H1 (cell line): ENCODE data around the gene IRF2BP1. TPM values are rescaled to one million over a fixed set of nuclear protein-coding genes. Genes with fewer than 3 reads are reported as not detected.

Experiments
- CTCF ChIA-PET: fragments of 300-600 bp; sonication (Branson Sonifier 250); formaldehyde crosslinking; loops from one replicate; lab custom pipeline; 2021; ENCODE audit not compliant: partially characterized antibody; lab: Charles Lee
- POLR2A ChIA-PET: fragments of 300-600 bp; sonication (Branson Sonifier 250); formaldehyde crosslinking; loops from one replicate; lab custom pipeline; 2021; ENCODE audit warnings: inconsistent platforms; ENCODE audit not compliant: partially characterized antibody; lab: Charles Lee
- DNase-seq, 2 experiments: peaks; one replicate each; pipeline versions ENCODE4 v3.0.0 to v3.0.0-alpha.2; 2010 to 2022; ENCODE audit warnings: low spot score in 2 of 2, low read depth in 1 of 2, mixed read lengths in 1 of 2
- FAIRE-seq: peaks from 2 replicates; lab custom pipeline; 2011; peaks lifted over from hg19 to GRCh38; lab: Jason Lieb, UNC
- H2AFZ ChIP-seq: 2 replicates; pipeline ENCODE4 v1.8.1; 2012; ENCODE audit warnings: low read length, inconsistent platforms
- H2AK5ac ChIP-seq: 2 replicates; pipeline ENCODE4 v1.6.1; 2013; ENCODE audit warnings: low read depth, low read length
- H2BK120ac ChIP-seq: replicated peaks from 2 replicates; pipeline ENCODE3; 2013; ENCODE audit warnings: low read depth, low read length, inconsistent platforms
- H2BK12ac ChIP-seq: 2 replicates; pipeline ENCODE4 v1.6.1; 2013; ENCODE audit warnings: low read depth, low read length
- H2BK15ac ChIP-seq: 2 replicates; pipeline ENCODE4 v1.6.1; 2013; ENCODE audit warnings: low read length
- H2BK20ac ChIP-seq: 2 replicates; pipeline ENCODE4 v1.6.1; 2013; ENCODE audit warnings: low read length
- H2BK5ac ChIP-seq: 2 replicates; pipeline ENCODE4 v1.6.1; 2013; ENCODE audit warnings: low read depth, low read length
- H3K14ac ChIP-seq: 2 replicates; pipeline ENCODE4 v1.6.1; 2013; ENCODE audit warnings: inconsistent platforms; ENCODE audit not compliant: insufficient read length
- H3K18ac ChIP-seq: 2 replicates; pipeline ENCODE4 v1.6.1; 2013; ENCODE audit warnings: low read length; ENCODE audit errors: extremely low read depth
- H3K23ac ChIP-seq: 2 replicates; pipeline ENCODE4 v1.6.1; 2013; ENCODE audit warnings: inconsistent platforms; ENCODE audit not compliant: insufficient read length
- H3K23me2 ChIP-seq: 2 replicates; pipeline ENCODE4 v1.6.1; 2013; ENCODE audit warnings: low read depth, low read length
- H3K27ac ChIP-seq: 2 replicates; pipeline ENCODE4 v1.6.1; 2011; ENCODE audit warnings: low read depth, low read length, inconsistent platforms
- H3K27me3 ChIP-seq, 4 experiments: replicated peaks in 1 of 4; 1 replicate in 1 of 4; 2 replicates in 3 of 4; pipeline versions ENCODE4 v1.6.1 to v1.8.1; 2011 to 2013; ENCODE audit warnings: low read length in 3 of 4, mild to moderate bottlenecking in 3 of 4, inconsistent platforms in 2 of 4, mixed read lengths in 2 of 4, moderate library complexity in 1 of 4; ENCODE audit not compliant: control insufficient read depth in 3 of 4, insufficient read depth in 3 of 4; ENCODE audit errors: extremely low read depth in 1 of 4
- H3K36me3 ChIP-seq, 4 experiments: 2 replicates each; pipeline versions ENCODE4 v1.6.1 to v1.8.1; 2011 to 2013; ENCODE audit warnings: mild to moderate bottlenecking in 4 of 4, low read length in 3 of 4, moderate library complexity in 2 of 4, control low read depth in 1 of 4, inconsistent platforms in 1 of 4; ENCODE audit not compliant: insufficient read depth in 4 of 4, control insufficient read depth in 2 of 4
- H3K4ac ChIP-seq: replicated peaks from 2 replicates; pipeline ENCODE3; 2013; ENCODE audit warnings: low read length, low read depth, mixed read lengths, inconsistent platforms; ENCODE audit not compliant: insufficient read length
- H3K4me1 ChIP-seq, 4 experiments: replicated peaks in 1 of 4; 1 replicate in 1 of 4; 2 replicates in 3 of 4; pipeline versions ENCODE4 v1.6.1 to v1.8.1; 2011 to 2013; ENCODE audit warnings: low read length in 3 of 4, inconsistent platforms in 2 of 4, mixed read lengths in 1 of 4; ENCODE audit not compliant: insufficient read depth in 4 of 4, control insufficient read depth in 3 of 4
- H3K4me2 ChIP-seq, 2 experiments: 2 replicates each; pipeline versions ENCODE4 v1.6.1 to v1.8.1; 2011 to 2013; ENCODE audit warnings: low read depth in 2 of 2, low read length in 2 of 2, control low read depth in 1 of 2, inconsistent platforms in 1 of 2, mild to moderate bottlenecking in 1 of 2; ENCODE audit not compliant: insufficient read depth in 1 of 2
- H3K4me3 ChIP-seq, 4 experiments: fragments of 200-600, 300-600 bp in 1 of 4; sonication (generic), shearing (Covaris generic), sonication (Bioruptor Twin) in 1 of 4; 2 replicates each; pipeline versions ENCODE4 v1.5.1 to v1.8.1; 2011 to 2016; ENCODE audit warnings: low read length in 4 of 4, low read depth in 3 of 4, control low read depth in 2 of 4, inconsistent platforms in 2 of 4, mild to moderate bottlenecking in 2 of 4, mixed read lengths in 1 of 4, moderate library complexity in 1 of 4; ENCODE audit not compliant: insufficient read depth in 2 of 4; ENCODE audit errors: extremely low read depth in 1 of 4
- H3K56ac ChIP-seq: replicated peaks from 2 replicates; pipeline ENCODE3; 2013; ENCODE audit warnings: low read depth, mild to moderate bottlenecking, mixed read lengths, low read length, inconsistent platforms; ENCODE audit not compliant: insufficient read length
- H3K79me1 ChIP-seq: 2 replicates; pipeline ENCODE4 v1.6.1; 2013; ENCODE audit warnings: low read depth, low read length, control low read depth
- H3K79me2 ChIP-seq, 2 experiments: 2 replicates each; pipeline versions ENCODE4 v1.6.1 to v1.8.1; 2012 to 2013; ENCODE audit warnings: low read length in 2 of 2, mild to moderate bottlenecking in 2 of 2, inconsistent platforms in 1 of 2; ENCODE audit not compliant: insufficient read depth in 2 of 2, control insufficient read depth in 1 of 2
- H3K9ac ChIP-seq, 4 experiments: replicated peaks in 1 of 4; 1 replicate in 1 of 4; 2 replicates in 3 of 4; pipeline versions ENCODE4 v1.6.1 to v1.8.1; 2011 to 2013; ENCODE audit warnings: low read depth in 3 of 4, low read length in 3 of 4, control low read depth in 2 of 4, mild to moderate bottlenecking in 2 of 4, moderate library complexity in 2 of 4, inconsistent platforms in 1 of 4; ENCODE audit errors: extremely low read depth in 1 of 4
- H3K9me3 ChIP-seq, 2 experiments: 2 replicates each; pipeline versions ENCODE4 v1.6.1 to v1.8.1; 2012 to 2013; ENCODE audit warnings: mild to moderate bottlenecking in 2 of 2, moderate library complexity in 2 of 2, control low read depth in 1 of 2, inconsistent platforms in 1 of 2, low read depth in 1 of 2, low read length in 1 of 2, mixed read lengths in 1 of 2; ENCODE audit not compliant: insufficient read depth in 2 of 2
- H4K20me1 ChIP-seq, 2 experiments: replicated peaks in 1 of 2; 2 replicates each; pipeline versions ENCODE3 to v1.8.1; 2011 to 2013; ENCODE audit warnings: inconsistent platforms in 2 of 2, low read length in 2 of 2, mild to moderate bottlenecking in 1 of 2; ENCODE audit not compliant: insufficient read depth in 2 of 2, control insufficient read depth in 1 of 2
- H4K5ac ChIP-seq: 2 replicates; pipeline ENCODE4 v1.6.1; 2013; ENCODE audit warnings: low read length, low read depth, mixed read lengths, inconsistent platforms; ENCODE audit not compliant: insufficient read length
- H4K8ac ChIP-seq: 2 replicates; pipeline ENCODE4 v1.8.0; 2013; ENCODE audit warnings: mild to moderate bottlenecking, moderate library complexity, low read length, inconsistent platforms; ENCODE audit not compliant: insufficient read depth; ENCODE audit errors: extremely low read depth
- H4K91ac ChIP-seq: replicated peaks from 2 replicates; pipeline ENCODE3; 2013; ENCODE audit warnings: low read length, mixed read lengths, inconsistent platforms; ENCODE audit not compliant: insufficient read length
- CEBPB ChIP-seq: IDR thresholded peaks from 2 replicates; pipeline ENCODE4 v1.6.1; 2012; ENCODE audit warnings: low read depth, low read length
- SIN3A ChIP-seq, 2 experiments: IDR thresholded peaks in 1 of 2; conservative IDR thresholded peaks in 1 of 2; 2 replicates each; pipeline ENCODE4 v1.6.1; 2011 to 2012; ENCODE audit warnings: low read length in 2 of 2, improper control_type of control experiment in 1 of 2, low read depth in 1 of 2, mild to moderate bottlenecking in 1 of 2
- WGBS, 2 experiments: shearing (Covaris generic) in 1 of 2; methylation state at CpG; one replicate each; pipeline versions ENCODE4 v1.1.6 to v1.1.7; 2013 to 2015; ENCODE audit warnings: low lambda C conversion rate in 2 of 2, mixed read lengths in 2 of 2, inconsistent platforms in 1 of 2, low coverage in 1 of 2, missing lambda C conversion rate in 1 of 2; ENCODE audit not compliant: insufficient replicate concordance in 2 of 2, insufficient coverage in 1 of 2, insufficient read length in 1 of 2; ENCODE audit errors: extremely low coverage in 1 of 2, missing lambda C conversion rate in 1 of 2; 5-methylcytosine and 5-hydroxymethylcytosine counted together
- polyA plus RNA-seq, 7 experiments: library from polyadenylated mRNA; depleted of rRNA in 3 of 7; stranded (reverse) in 5 of 7; unstranded in 2 of 7; fragments of >200 nt in 5 of 7; fragments of 200-250 nt in 2 of 7; gene quantifications; 1 replicate in 5 of 7; 2 replicates in 1 of 7; 4 replicates in 1 of 7; pipeline versions ENCODE4 v1.2.1 to v1.2.3, GENCODE V29; 2011 to 2013; ENCODE audit warnings: missing spikeins in 2 of 7, mixed read lengths in 2 of 7
- total RNA-seq: library from RNA; stranded (reverse); fragmentation: NEBNext Ultra II Directional; extraction: Animal tissue kit (Norgen Biotek cat#: 25700); gene quantifications from 2 replicates; pipeline ENCODE4 v1.2.1, GENCODE V29; 2021

IRF2BP1 gene
- total and polyA plus RNA-seq, 2 of the 8 experiments (the other 6 are each of a cell fraction or from before 2014, with no cell fraction given) = 12.1 to 24.4 TPM

- Histone ChIP-seq H2BK20ac (no peak overlapping the region), H2BK12ac (no peak overlapping the region; the same call in 1 of the 2 replicates), H3K9ac (peak overlapping the region; percentile 58 to 81 (median 70)), H2AFZ (peak overlapping the region; percentile 94; the same call in 1 of the 2 replicates), H3K23me2 (peaks cover 11% of the 10 kb centered on the region; the same call in 1 of the 2 replicates), H4K5ac (peak overlapping the region; percentile 93), H3K27ac (peak overlapping the region; percentile 86), H4K20me1 (peaks cover 3 to 12% of the 10 kb centered on the region in 2 experiments), H3K79me2 (no peaks in the 10 kb centered on the region; a peak in 1 of 4 replicates), H3K27me3 (no peaks in the 10 kb centered on the region), H3K18ac (no peak overlapping the region; the same call in 1 of the 2 replicates), H3K9me3 (no peaks in the 10 kb centered on the region), H2BK5ac (peak overlapping the region; percentile 12; the same call in 1 of the 2 replicates), H4K8ac (peak overlapping the region; percentile 98; the same call in 1 of the 2 replicates), H2AK5ac (no peak overlapping the region), H3K4ac (no peak overlapping the region), H3K14ac (no peak overlapping the region), H2BK15ac (no peak overlapping the region), H2BK120ac (no peak overlapping the region), H3K36me3 (peaks cover 0 to 7% (median 0%) of the 10 kb centered on the region in 4 experiments; a peak in 1 of 8 replicates), H3K4me3 (peak overlapping the region; percentile 71 to 80 (median 78)), H3K79me1 (0 out of 2 replicates have a peak, but pooled peaks cover 2% of the 10 kb centered on the region), H3K4me2 (peak overlapping the region; percentile 49 to 76), H3K4me1 (peaks cover 0 to 16% (median 10%) of the 10 kb centered on the region in 4 experiments; a peak in 6 of 7 replicates), H3K56ac (no peak overlapping the region), H3K23ac (no peak overlapping the region), H4K91ac (peak overlapping the region; percentile 16)
- 46% methylated on average over 10 of the region's 10 CpGs; no CpG with 5 or more reads in 1 of the 2 experiments for WGBS, 2 experiments
- CTCF ChIA-PET = interaction anchor here (0.6 to 10.7 kb wide), 3 partner anchors 19 to 342 kb away, joined by 3 to 208 read pairs (median 3); partner anchors contain the start of genes FOXA3 and SYMPK
- POLR2A ChIA-PET = interaction anchor here (0.8 to 9.8 kb wide), 10 partner anchors 11 to 195 kb away, joined by 3 to 277 read pairs (median 4); partner anchors contain the start of genes FOXA3, MYPOP, QPCTL and SIX5
- FAIRE-seq = no peak
- TF ChIP-seq CEBPB (peak; percentile 86), SIN3A (conservative IDR thresholded peaks at IDR 0.05 in 1 of 2, IDR thresholded peaks at IDR 0.05 in 1 of 2; ENCODE audit: low read depth in 1 of 2, low read length in 2 of 2) (no peak)
- DNase-seq = no peak
These were observed 1.3 kb upstream of the IRF2BP1 start for GRCh38 chr19:45887200-45887710.
